Measurements from ENCODE around the gene KSR2. TPM values are rescaled to one million over a fixed set of nuclear protein-coding genes. Genes with fewer than 3 reads are reported as not detected.

Gene KSR2
- total RNA-seq, 2 experiments from 2014 or later: not detected

DNA sequence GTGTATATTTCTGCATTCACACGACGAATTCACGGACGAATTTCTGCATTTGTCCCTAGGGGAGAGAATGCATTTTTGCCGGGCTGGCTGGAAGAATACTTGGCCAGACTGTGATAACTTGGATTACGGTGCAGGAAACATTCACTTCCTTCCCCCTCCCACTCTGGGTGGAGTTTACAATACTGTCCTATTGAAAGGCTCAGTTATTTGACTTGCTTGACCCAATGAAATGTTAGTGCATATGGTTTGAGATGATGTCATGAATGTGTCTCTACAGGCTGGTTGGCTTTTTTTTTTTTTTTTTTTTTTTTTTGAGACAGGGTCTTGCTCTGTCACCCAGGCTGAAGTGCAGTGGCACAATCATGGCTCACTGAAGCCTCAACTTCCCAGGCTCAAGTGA, 516.7 kb downstream of the KSR2 start:
- no peak overlapping the region for H3K4me3 Mint-ChIP-seq
- H3K27me3 Mint-ChIP-seq: peaks cover 3% of the 10 kb centered on the region
- H3K4me1 Mint-ChIP-seq: no peaks in the 10 kb centered on the region
- no peaks in the 10 kb centered on the region for H3K36me3 Mint-ChIP-seq
- H3K9me3 Mint-ChIP-seq: no peaks in the 10 kb centered on the region
- no peak overlapping the region for H3K27ac Mint-ChIP-seq
- DNase-seq: no peak

DNA sequence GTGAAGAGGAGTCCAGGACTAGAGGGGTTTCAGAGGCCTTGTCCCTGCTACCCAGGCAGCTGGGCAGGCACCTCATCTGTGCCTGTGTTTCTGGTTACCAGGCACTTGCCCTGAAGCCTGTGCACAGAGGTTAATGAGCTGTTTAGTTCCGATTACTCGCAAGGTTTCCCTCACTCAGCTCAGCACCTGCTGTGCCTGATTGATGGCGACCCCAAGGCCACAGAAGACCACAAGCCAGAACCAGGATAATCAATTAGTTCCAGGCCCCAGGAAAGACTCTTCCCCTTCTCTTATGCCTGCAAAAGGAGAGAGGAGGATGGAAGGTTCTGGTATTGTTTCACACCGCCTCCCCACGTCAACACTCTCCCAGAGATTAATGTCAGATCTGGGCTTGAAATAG, 518.6 kb downstream of the KSR2 start:
- Mint-ChIP-seq H3K9me3 (no peaks in the 10 kb centered on the region), H3K4me1 (no peaks in the 10 kb centered on the region), H3K36me3 (no peaks in the 10 kb centered on the region), H3K4me3 (no peak overlapping the region), H3K27me3 (no peaks in the 10 kb centered on the region), H3K27ac (no peak overlapping the region)
- no peak for DNase-seq

- Mint-ChIP-seq H3K36me3 (no peaks in the 10 kb centered on the region), H3K4me1 (no peaks in the 10 kb centered on the region), H3K9me3 (no peaks in the 10 kb centered on the region), H3K27ac (no peak overlapping the region), H3K27me3 (no peaks in the 10 kb centered on the region), H3K4me3 (no peak overlapping the region)
- no peak for DNase-seq
Observed at GRCh38 chr12:117447665-117448366, 521.0 kb downstream of the KSR2 start.

- H3K4me3 Mint-ChIP-seq: no peak overlapping the region
- no peak overlapping the region for H3K27ac Mint-ChIP-seq
- no peaks in the 10 kb centered on the region for H3K36me3 Mint-ChIP-seq
- no peaks in the 10 kb centered on the region for H3K27me3 Mint-ChIP-seq
- H3K9me3 Mint-ChIP-seq: no peaks in the 10 kb centered on the region
- no peak for DNase-seq
- H3K4me1 Mint-ChIP-seq: no peaks in the 10 kb centered on the region
Observed at GRCh38 chr12:117444781-117445180, 524.0 kb downstream of the KSR2 start.

GRCh38 chr12:117441751-117442150, 527.0 kb downstream of the KSR2 start:
- no peak overlapping the region for H3K4me3 Mint-ChIP-seq
- H3K27me3 Mint-ChIP-seq: no peaks in the 10 kb centered on the region
- no peaks in the 10 kb centered on the region for H3K36me3 Mint-ChIP-seq
- no peaks in the 10 kb centered on the region for H3K9me3 Mint-ChIP-seq
- no peak overlapping the region for H3K27ac Mint-ChIP-seq
- no peaks in the 10 kb centered on the region for H3K4me1 Mint-ChIP-seq
- DNase-seq: no peak

DNA sequence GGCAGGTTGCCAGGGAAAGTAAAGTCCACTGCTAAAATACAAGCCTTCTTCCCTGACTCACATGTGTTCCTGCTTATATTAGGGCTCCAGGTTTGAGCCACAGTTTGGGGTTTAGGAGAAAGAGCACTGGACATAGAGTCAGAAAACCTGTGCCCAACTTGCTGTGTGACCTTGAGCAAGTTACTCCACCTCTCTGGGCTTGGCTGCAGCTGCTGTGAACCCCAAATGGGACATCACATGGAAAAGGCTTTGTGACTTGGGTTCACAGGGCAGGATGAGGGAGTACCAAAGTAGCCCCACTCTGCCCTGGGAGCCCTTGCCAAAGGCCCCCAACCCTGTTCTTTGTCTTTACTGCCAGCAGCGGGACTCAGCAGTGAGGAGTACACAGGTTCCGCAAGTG, 528.4 kb downstream of the KSR2 start:
- no peaks in the 10 kb centered on the region for H3K4me1 Mint-ChIP-seq
- DNase-seq: no peak
- no peak overlapping the region for H3K27ac Mint-ChIP-seq
- no peaks in the 10 kb centered on the region for H3K27me3 Mint-ChIP-seq
- no peaks in the 10 kb centered on the region for H3K9me3 Mint-ChIP-seq
- H3K4me3 Mint-ChIP-seq: no peak overlapping the region
- H3K36me3 Mint-ChIP-seq: no peaks in the 10 kb centered on the region

DNA sequence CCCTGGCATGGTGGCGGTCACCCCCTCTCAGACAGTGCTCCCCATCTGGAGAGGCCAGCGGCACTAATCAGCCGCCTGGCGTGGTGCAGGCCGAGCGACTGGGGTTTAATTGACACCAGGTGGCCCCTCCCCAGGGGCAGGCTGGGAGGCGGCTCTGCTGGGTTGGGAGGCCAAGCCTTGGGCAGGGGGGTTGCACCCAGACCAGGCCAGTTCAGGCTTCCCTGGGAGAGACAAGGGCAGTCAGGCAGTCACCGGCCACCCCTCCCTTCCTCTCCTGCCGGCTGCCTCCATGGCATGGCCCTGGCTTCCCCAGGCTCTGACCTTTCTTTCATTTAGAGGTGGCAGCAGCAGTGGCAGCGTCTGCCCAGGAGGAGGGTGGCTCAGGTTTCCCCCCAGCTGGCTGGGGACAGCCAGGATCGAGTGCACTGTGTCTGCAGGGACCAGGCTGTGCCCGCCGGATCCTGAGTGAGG, 529.2 kb downstream of the KSR2 start:
- Mint-ChIP-seq H3K4me1 (no peaks in the 10 kb centered on the region), H3K36me3 (no peaks in the 10 kb centered on the region), H3K4me3 (no peak overlapping the region), H3K27ac (no peak overlapping the region), H3K27me3 (no peaks in the 10 kb centered on the region), H3K9me3 (no peaks in the 10 kb centered on the region)
- no peak for DNase-seq

GRCh38 chr12:117438809-117439208, 530.0 kb downstream of the KSR2 start:
- DNase-seq: no peak
- Mint-ChIP-seq H3K4me1 (no peaks in the 10 kb centered on the region), H3K27me3 (no peaks in the 10 kb centered on the region), H3K4me3 (no peak overlapping the region), H3K9me3 (no peaks in the 10 kb centered on the region), H3K36me3 (no peaks in the 10 kb centered on the region), H3K27ac (no peak overlapping the region)

- H3K9me3 Mint-ChIP-seq: no peaks in the 10 kb centered on the region
- H3K4me3 Mint-ChIP-seq: no peak overlapping the region
- H3K27me3 Mint-ChIP-seq: no peaks in the 10 kb centered on the region
- H3K27ac Mint-ChIP-seq: no peak overlapping the region
- DNase-seq: no peak
- H3K36me3 Mint-ChIP-seq: no peaks in the 10 kb centered on the region
- no peaks in the 10 kb centered on the region for H3K4me1 Mint-ChIP-seq
Observed at GRCh38 chr12:117437516-117438255, 531.1 kb downstream of the KSR2 start.

GRCh38 chr12:117433878-117434277, 534.9 kb downstream of the KSR2 start:
- Mint-ChIP-seq H3K9me3 (no peaks in the 10 kb centered on the region), H3K27ac (no peak overlapping the region), H3K4me1 (no peaks in the 10 kb centered on the region), H3K27me3 (no peaks in the 10 kb centered on the region), H3K4me3 (no peak overlapping the region), H3K36me3 (no peaks in the 10 kb centered on the region)
- DNase-seq: no peak

- DNase-seq: no peak
- Mint-ChIP-seq H3K36me3 (no peaks in the 10 kb centered on the region), H3K4me1 (no peaks in the 10 kb centered on the region), H3K9me3 (peaks cover 5% of the 10 kb centered on the region), H3K4me3 (no peak overlapping the region), H3K27ac (no peak overlapping the region), H3K27me3 (no peaks in the 10 kb centered on the region)
Observed at GRCh38 chr12:117430246-117430645, 538.5 kb downstream of the KSR2 start.

GRCh38 chr12:117427211-117427610, 541.6 kb downstream of the KSR2 start:
- Mint-ChIP-seq H3K9me3 (peaks cover 5% of the 10 kb centered on the region), H3K27me3 (peaks cover 2% of the 10 kb centered on the region), H3K27ac (no peak overlapping the region), H3K4me1 (no peaks in the 10 kb centered on the region), H3K4me3 (no peak overlapping the region), H3K36me3 (no peaks in the 10 kb centered on the region)
- no peak for DNase-seq

- H3K4me3 Mint-ChIP-seq: no peak overlapping the region
- H3K4me1 Mint-ChIP-seq: no peaks in the 10 kb centered on the region
- DNase-seq: no peak
- H3K27me3 Mint-ChIP-seq: peaks cover 2% of the 10 kb centered on the region
- H3K27ac Mint-ChIP-seq: no peak overlapping the region
- no peaks in the 10 kb centered on the region for H3K36me3 Mint-ChIP-seq
- H3K9me3 Mint-ChIP-seq: peaks cover 5% of the 10 kb centered on the region
Observed at GRCh38 chr12:117421987-117422386, 546.8 kb downstream of the KSR2 start.

GRCh38 chr12:117421068-117421752, 547.6 kb downstream of the KSR2 start:
- Mint-ChIP-seq H3K9me3 (peaks cover 5% of the 10 kb centered on the region), H3K27me3 (peaks cover 2% of the 10 kb centered on the region), H3K36me3 (no peaks in the 10 kb centered on the region), H3K27ac (no peak overlapping the region), H3K4me3 (no peak overlapping the region), H3K4me1 (no peaks in the 10 kb centered on the region)
- DNase-seq: no peak

- Mint-ChIP-seq H3K4me1 (no peaks in the 10 kb centered on the region), H3K27ac (no peak overlapping the region), H3K36me3 (no peaks in the 10 kb centered on the region), H3K27me3 (peaks cover 4% of the 10 kb centered on the region), H3K4me3 (no peak overlapping the region), H3K9me3 (peaks cover 2% of the 10 kb centered on the region)
- DNase-seq: no peak
Observed at GRCh38 chr12:117417004-117417403, 551.8 kb downstream of the KSR2 start.

Measured in activated naive CD8-positive, alpha-beta T cell treated with anti-CD3 and anti-CD28 coated beads for 36 hours (primary cell).